Activated CD4-positive, alpha-beta T cell treated with anti-CD3 and anti-CD28 coated beads, Interleukin-2, amount 50 U/mL, for 24 hours (primary cell): ENCODE measurements around the gene F8.
A peak's percentile ranks its signal among the peaks of the same experiment; 100 is the strongest.

Source experiments
- DNase-seq, 2 donors: peaks; one replicate each; pipeline ENCODE4 v3.0.0-alpha.2; 2020; ENCODE audit warnings: low read depth in 1 of 2, low spot score in 1 of 2

Gene F8

DNA sequence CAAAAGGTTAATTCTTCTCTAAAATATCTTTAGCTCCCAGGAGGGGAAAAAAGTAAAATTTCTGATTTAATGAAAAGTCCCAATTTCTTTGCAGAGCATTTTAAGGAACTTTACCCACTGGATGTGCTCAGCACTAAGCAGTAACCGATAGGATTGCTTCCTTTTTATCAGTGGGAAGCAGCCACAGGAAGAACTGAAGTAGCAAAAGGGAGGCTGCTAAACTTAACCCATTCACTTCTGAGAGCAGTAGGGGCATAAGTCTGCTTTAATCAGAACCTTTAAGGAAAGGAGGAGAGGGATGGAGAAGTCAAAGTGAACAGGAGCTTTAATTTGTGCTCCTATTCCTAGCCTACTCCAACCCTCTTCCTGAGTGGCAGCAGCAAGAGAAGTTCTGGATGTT is at the start of gene F8:
TSS of gene F8 (minus strand) at position 139 of the 400 bp plus-strand sequence. CDS start 171 bp downstream, outside the sequence.
- DNase-seq, result no peak

DNA sequence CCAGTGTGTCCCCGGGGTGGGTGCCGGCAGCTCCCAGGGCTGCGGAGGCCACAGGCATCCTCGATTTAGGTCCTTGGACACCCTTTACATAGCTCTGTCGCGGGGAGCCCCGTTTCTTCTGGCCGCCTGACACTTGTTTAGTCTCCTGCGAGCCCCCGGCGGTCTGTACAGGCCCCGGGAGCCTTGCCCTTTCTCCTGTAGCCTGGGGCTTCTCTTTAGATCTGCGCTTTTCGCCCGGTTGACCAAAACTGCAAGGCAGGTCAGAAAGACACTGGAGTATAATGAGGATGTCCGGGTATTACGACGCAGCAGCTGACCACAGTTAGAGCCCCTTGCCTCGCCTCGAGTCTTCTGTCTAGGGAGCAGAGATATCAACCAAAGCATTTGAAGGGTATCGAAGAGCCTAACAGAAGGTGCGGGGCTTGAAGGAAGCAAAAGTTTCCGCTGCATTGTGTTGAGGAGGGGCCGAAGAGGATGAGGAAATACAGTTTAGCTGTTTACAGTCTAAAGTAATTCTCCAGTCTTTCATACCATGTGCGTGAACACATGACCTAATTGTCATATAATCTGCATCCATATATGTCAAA is 49.3 kb upstream of the F8 start:
- no peak for DNase-seq

DNA sequence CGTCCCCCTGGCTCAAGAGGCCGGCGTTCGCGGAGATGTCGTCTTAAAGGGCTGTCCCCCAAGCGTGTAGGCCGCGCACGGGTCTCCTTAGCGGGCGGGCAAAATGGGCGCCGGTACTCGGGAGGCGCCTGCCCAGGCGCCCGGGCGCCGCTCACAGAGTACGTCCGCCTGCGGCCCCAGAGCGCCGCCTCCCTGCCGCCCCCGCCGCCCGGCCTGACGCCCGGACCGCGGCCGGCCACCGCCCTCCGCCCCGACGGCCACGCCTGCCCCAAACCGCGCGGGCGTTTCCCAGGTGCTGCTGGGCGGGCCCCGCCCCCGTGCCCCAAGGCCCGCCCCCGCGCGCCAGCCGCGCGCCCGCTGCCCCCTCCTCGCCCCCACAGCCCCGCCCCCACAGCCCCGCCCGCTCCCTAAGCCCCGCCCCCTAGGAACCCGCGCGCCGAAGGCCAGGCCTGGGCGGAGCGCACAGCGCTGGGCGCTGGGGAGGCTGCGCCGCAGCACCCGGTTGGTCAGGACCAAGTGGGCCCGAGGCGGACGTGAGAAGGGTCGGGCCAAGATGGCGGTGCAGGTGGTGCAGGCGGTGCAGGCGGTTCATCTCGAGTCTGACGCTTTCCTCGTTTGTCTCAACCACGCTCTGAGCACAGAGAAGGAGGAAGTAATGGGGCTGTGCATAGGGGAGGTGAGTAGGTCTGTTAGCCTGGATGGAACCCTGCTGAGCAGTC is 48.6 kb upstream of the F8 start, which contains the start of the genes BRCC3, CMC4 and MTCP1:
TSS of gene BRCC3 (plus strand) at position 534 of the 719 bp plus-strand sequence. CDS start at position 554, 20 bp downstream.
TSS of gene CMC4 (minus strand) at position 162 of the 719 bp plus-strand sequence. CDS start 7,113 bp downstream, outside the sequence.
TSS of gene MTCP1 (minus strand) at position 162 of the 719 bp plus-strand sequence. CDS start 5,126 bp downstream, outside the sequence.
- DNase-seq, result peak; percentile 51 to 66

DNA sequence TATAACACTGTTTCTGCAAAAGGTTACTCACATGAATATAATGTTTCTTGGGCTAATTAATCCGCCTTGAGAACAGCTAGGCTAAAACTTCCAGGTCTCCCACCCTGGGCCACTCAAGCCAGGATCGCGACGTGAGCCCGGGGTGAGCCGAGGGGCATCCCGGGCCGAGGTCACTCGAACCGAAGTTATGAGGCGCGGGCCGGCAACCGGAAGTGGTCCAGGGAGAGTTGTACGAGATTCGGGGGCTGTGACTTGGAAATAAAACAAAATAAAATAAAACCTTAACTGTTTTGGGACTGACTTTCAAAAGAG is 48.1 kb upstream of the F8 start:
- no peak for DNase-seq

DNA sequence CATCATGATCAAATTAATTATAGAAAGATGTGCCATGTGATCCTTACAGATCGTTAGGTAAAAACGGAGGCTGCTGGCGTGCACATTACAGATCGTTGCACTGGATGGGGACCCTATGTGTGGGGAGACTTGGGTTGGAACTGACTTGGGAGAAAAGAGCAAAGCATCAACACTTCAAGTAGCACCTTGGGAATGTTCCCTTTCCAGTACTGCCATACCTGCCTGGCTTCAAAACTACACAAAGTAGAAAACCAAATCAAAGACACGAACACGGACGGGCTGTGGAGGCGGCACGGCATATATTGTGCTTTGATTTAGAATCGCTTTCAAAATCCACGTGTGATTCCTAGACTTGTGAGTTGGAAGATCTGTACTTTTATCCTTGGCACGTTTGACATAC is 47.5 kb upstream of the F8 start:
- DNase-seq, result no peak

DNA sequence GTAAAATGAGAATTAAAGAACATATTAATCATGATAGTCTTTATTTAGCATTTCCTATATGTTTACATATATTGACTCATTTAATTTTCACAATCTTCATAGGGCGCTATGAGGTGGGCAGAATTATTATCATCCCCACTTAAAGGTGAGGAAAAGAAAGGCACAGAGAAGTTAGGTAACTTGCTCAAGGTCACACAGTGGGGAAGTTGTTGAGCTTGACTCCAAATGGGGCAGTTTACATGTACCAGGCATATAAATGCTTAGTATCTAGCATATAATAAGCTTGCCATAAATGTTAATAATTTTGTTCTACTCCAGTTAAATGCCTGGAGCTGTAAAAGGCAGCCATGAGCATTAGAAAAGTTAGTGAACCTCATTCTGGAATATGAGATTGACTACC is 46.9 kb upstream of the F8 start:
- no peak for DNase-seq

DNA sequence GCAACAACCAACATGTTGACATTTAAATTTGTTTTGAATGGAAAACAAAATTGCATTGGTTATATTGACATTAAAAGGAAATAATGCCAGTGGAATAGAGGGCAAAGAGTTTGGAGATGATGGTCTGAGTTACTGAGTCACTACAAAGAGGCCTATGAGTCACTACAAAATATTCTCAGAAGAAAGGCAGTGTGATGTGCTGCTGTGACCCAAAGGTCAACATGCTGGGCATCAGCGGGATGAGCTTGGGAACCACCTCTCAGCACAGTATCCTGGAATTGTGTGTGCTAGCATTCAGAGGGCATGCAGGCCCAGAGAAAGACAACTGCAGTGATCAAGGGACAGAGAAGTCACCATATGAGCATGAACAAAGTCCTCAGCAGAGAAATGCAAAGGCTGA is 45.6 kb upstream of the F8 start:
- no peak for DNase-seq

DNA sequence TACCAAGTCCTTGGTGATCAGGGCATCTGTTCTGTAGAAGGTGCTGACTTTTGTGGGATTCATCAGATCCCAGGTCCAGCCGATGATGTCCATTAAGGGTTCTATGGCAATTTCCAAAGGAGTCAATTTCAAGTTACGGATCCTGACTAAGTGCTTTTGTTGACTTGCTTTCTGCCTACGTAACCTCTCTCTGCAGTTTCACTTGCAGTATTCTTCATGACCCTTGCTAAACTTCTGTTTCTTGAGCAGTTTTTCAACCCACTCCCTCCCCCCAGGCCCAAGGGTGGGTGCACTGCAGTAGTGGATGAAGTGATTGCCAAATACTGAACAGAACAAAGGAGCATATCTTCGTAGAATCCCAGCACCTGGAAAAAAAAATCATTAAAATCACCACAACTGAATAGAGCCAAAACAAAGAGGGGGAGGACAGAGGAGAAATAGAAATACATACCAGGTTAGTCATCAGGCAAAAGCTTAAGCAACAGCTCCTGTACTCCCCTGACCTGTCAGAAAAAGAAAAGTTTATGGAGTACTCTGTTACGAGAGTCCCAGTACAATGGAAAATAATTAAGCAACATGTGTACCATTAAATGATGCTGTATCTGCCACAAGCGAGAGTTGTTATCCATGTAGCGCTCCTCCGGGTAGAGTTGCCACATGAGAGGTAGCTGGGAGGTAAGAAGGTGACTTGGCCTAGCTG is 42.7 kb upstream of the F8 start:
- DNase-seq, result no peak

DNA sequence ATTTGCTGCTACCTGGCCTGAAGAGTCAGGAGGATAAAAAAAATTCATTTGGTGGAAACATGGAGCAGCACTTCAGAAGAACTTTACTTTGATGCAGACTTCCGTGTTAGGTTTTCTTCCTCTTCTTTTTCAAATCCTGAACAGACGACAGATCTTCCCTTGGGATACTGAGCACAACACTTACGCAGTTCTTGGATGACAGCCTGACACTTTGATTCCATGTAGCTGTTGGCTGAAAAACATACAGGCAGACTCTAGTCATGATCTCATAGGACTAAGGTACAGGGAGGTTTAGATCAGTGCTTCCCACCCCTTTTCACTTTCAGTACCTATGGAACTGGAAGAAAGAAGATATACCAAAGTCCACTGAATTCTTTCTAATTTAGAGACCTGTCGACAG is 39.2 kb upstream of the F8 start:
- DNase-seq, result no peak

DNA sequence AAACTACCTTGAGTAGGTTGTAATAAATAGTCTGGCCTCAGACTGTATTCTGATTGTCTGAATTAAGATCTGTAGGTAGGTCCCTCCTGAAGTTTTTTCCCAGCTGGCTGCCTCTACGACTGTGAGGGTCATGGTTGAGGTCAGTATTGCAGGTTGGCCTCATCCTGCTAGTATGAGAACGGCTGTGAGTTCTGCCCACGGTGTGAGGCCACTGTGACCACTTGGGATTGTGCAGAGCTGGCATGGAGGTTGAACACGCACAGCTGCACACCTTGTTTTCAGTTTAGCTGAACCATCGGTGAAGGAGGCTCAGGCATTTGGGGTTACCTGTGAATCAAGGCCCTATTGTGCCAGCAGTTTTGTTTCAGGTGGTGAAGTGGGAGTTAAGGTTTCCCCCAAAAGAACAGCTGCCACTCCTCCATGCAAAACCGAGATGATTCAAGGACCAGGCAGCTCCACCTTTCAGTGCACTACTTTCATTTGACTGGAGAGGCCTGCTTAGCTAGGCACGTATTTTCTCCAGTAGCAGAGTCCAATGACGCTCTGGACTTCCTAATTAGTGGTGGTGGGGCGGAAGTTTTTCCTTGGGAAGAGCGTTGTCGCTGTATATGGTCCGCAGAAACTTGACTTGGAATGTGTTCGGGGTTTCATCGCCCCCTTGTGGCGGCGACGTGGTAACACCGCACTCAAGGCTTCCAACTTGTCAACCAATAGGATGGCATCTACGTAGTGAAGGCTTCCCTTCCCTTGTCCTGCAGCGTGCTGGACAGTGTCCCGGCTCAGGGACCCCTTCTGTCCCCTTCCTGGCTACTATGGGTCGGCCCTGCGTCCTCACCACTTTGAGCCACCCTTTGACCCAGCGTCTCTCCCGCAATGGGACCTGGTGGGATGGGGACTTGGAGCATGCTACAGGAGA is 34.6 kb upstream of the F8 start:
- DNase-seq, result peak in 1 of 2 donors; percentile 21

DNA sequence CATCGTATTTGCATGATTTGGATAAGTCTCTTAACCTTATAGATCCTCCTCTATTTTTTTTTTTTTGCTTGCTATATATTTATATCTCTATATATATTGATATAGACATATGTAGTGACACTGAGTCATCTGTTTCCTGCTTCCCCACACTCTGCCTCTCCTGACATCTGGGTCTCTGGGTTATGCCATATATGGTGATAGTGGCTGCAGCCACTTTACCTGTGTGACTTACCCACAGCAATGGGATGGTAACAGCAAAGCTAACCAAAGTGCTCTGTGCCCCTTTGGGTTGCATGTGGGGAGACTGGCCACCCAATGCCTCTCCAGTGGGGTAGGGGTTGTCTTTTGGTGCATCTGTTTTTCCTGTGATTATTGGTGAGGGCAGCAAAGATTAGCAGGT is 33.9 kb upstream of the F8 start:
- DNase-seq, result no peak

DNA sequence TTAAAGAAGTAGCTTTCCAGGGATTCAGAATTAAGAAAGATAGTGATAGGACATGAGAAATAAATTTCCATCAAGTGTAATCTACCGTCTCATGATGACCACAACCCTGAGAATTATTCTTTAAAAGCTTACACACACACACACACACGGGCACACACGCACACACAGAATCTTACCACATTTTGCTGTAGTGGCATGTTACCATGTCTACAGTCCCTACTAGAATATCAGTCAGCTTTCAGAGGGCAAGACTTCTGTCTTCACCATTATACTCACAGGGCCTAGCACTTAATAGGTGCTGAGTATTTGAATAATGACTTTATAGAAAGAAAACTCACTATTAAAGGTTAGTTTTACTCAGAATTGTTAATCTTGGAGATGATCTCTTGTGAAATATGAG is 33.0 kb upstream of the F8 start:
- DNase-seq, result no peak

DNA sequence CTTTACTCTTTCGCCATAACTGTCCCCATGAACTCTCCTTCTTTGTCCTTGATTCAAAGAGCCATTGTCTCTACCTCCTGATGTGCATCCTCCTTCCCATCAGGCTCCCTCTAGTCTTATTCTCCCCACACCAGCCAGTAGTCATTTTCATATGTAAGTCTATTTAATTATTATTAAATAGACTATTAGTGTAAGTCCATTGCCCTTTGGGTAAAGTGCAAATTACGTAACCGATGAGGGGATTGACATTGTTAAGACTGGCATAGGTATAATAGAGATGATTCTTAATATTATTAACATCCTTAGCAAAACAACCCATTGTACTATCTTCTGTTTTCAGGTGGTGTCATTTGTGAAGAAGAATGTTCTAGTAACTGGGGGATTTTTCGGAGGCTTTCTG is 31.7 kb upstream of the F8 start:
- no peak for DNase-seq

DNA sequence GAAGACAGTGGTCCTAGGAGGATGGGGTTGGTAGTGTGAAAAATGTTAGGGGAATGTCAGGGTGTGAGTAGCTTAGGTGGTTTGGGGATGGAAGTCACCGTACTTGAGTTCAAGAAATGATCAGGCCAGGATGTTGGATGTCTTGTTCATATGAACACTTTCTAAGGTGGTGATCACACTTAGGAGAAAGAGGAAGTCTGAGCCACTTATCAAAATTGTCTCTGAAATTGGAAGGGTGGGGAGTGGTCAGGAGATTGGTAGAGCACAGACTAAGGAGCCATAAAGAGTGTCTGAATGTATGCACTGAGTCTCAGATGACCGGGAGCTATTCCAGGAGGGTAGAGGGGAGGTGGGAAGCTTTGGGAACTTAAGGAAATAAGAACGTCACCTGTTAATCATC is 31.1 kb upstream of the F8 start:
- no peak for DNase-seq

DNA sequence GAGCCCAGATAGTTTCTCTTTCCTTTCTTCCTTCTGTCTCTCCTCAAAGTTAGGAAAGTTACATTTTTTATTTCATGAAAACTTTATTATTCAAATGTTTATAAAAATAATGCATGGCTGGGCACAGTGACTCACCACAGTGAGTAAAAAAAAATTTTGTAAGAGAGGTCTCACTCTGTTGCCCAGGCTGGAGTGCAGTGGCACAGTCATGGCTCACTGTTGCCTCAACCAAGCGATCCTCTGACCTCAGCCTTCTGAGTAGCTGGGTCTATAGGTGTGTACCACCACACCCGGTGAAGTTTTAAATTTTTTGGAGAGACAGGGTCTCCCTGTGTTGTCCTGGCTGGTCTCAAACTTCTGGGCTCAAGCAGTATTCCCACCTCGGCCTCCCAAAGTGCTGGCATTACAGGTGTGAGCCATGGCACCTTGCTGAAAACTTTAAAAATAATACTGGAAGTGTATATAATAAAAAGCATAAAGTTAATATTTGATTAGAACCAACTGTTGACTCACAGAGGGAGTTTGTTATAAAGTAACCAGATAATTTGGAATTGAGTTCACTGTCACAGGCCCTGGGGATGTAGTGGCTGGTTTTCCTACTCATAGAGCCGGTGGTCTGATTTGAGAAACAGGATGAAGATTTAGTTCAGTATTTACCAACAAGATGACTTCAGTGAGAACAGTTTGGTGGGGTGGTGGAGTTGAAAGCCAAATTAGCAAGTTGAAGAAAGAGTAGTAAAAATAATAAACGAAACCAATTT is 30.4 kb upstream of the F8 start:
- no peak for DNase-seq

DNA sequence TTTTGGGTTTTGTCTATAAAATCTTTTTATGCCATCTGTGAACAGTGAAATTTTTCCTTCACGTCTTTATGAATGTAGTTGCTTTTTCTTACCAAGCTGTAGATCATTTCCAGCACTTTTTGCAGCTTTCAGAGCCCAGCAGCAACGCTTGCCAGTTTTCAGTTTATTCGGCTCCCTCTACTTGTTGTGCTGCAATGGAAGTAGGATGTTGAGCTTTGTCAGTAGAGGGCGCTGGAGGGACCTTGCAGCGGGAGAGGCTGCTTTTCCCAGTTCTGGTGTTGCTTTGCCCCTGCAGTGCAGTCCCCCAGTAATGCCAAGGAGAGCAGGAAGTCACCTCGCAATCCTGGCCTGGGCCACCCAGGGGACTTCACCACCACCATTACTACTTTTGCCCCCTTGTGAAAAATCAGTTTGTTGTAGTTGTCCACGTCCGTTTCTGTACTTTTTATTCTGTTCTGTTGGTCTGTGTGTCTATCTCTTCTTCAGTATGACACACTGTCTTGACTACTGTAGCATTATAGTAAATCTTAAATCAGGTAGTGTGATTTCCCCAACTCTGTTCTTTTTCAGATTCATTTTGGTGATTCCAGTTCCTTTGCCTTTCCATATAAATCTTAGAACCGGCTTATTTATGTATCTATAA is 26.6 kb upstream of the F8 start:
- DNase-seq, result no peak

DNA sequence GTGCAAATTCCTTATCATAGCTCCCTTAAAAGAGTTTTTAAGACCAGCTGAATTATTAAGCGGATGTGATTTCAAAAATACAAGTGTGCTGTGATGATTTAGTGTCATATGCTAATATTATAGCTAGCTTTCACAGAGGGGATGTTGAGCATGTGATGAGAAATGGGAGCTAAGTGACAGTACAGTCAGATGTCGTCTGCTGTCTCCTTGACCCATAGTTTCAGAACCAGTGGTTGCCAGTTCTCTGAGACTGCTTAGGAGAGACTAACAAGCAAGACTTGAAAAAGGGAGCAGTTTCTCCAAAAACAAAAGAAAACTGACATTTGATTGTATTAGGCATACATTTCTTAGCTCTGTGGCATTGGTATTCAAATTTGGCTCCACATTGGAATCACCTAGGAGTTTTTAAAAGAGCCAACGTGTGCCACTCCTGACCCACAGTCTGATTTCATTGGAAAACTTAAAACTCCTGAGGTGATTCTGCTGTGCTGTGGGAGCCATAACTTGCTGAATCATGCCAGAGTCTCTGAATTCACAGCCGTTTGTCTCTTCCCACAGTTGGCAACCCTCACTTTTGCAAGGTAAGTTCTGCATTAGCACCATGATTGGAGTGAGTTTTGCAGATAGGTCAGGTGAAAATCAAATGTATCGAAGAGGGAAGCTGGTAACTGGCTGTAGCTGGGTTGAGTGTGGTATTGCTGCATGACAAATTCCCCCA is 24.4 kb upstream of the F8 start:
- DNase-seq, result no peak

DNA sequence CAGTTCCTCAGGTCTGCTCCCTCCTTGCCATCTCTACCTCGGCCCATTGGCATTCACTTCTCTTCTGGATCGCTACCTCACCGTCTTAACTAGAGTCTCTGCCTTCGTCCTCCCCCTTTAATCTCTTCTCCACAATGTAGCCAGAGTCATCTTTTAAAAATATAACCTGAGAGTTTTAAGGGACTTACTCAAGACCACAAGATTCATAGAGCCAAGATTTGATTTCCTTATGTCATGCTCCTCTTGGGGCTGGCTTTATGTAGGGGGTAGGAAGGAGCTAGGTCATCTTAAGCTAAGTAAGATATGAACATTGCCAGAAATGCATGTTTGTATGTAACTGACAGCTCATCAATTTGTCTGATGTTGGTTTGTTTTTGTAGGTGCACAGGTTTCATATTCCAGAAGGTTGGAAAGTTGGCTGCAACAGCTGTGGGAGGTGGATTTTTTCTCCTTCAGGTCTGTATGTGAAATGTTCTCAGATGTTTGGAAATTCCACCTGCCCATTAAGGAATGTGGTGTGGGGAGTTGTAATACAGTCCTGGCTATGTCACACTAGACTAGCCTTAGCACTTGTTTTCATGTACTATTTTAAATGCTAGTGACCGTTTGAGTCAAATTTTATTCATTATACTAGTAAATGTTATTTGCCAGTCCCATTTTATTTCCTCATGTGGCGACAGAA is 23.7 kb upstream of the F8 start:
- no peak for DNase-seq

DNA sequence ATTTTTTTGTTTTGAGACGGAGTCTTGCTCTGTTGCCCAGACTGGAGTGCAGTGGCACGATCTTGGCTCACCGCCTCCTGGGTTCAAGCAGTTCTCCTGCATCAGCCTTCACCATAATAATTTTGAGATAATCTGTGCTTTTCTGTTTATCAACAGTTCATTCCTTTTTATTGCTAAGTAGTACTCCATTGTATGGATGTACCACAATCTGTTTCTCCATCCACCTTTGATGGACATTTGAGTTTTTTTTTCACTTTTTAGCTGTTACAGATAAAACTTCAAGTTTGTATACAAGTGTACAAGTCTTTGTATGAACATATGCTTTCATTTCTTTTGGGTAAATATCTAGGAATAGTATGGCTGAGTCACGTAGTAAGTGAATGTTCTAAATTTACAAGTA is 13.2 kb upstream of the F8 start:
- DNase-seq, result no peak
